Omental fat pad (tissue), 4 donors: Measurements from ENCODE around the gene TOLLIP. TPM values are rescaled to one million over a fixed set of nuclear protein-coding genes. Genes with fewer than 3 reads are reported as not detected.
"Not testable (repeated sequence)": the region's sequence is repeated elsewhere in the genome, so short reads cannot be mapped to it uniquely, and the experiment has no call there.

Source experiments
- ATAC-seq: fragments of 150-250 bp; one replicate; pipeline ENCODE4 v1.9.1; 2016; ENCODE audit warnings: mild to moderate bottlenecking, moderate library complexity; ENCODE audit not compliant: low FRiP score
- DNase-seq: peaks from one replicate; pipeline ENCODE4 v3.0.0-alpha.2; 2019; ENCODE audit warnings: low spot score
- CTCF ChIP-seq, 3 donors: fragments of 450-650 bp; IDR thresholded peaks; one replicate each; pipeline ENCODE4 v1.5.1; 2016 to 2017; ENCODE audit warnings: antibody characterized with exemption in 3 of 3, mild to moderate bottlenecking in 3 of 3, moderate library complexity in 2 of 3
- total RNA-seq, 4 donors: library from RNA; depleted of rRNA; stranded (reverse); fragments of >200 nt; gene quantifications; one replicate each; pipeline ENCODE4 v1.1.0, GENCODE V29; 2016

Gene TOLLIP
- total RNA-seq, 4 donors from 2014 or later: 33.6 to 52.8 (median 39.9) TPM

- ATAC-seq: no peak
- TF ChIP-seq CTCF (IDR thresholded peaks at IDR 0.05): no peak
- DNase-seq: no peak
Measured at GRCh38 chr11:1272531-1272930, 36.9 kb downstream of the TOLLIP start.

- ATAC-seq (no peak), DNase-seq (no peak)
- TF ChIP-seq CTCF (IDR thresholded peaks at IDR 0.05): no peak
Measured at GRCh38 chr11:1271927-1272326, 37.5 kb downstream of the TOLLIP start.

- TF ChIP-seq CTCF (IDR thresholded peaks at IDR 0.05): no peak
- ATAC-seq: no peak
- DNase-seq: no peak
Measured at GRCh38 chr11:1271406-1271805, 38.0 kb downstream of the TOLLIP start.

- ATAC-seq (no peak), DNase-seq (no peak)
- TF ChIP-seq CTCF (IDR thresholded peaks at IDR 0.05): no peak
Measured at GRCh38 chr11:1271002-1271401, 38.4 kb downstream of the TOLLIP start.

GRCh38 chr11:1270476-1270875 lies 39.0 kb downstream of the TOLLIP start:
- DNase-seq (no peak), ATAC-seq (peak; percentile 16)
- no peak for TF ChIP-seq CTCF (IDR thresholded peaks at IDR 0.05)

GRCh38 chr11:1269957-1270356 lies 39.5 kb downstream of the TOLLIP start:
- no peak for DNase-seq
- no peak for ATAC-seq
- TF ChIP-seq CTCF (IDR thresholded peaks at IDR 0.05): no peak

GRCh38 chr11:1267441-1268100 lies 41.9 kb downstream of the TOLLIP start:
- no peak for DNase-seq
- TF ChIP-seq CTCF (IDR thresholded peaks at IDR 0.05): no peak
- no peak for ATAC-seq

GRCh38 chr11:1266976-1267375 lies 42.5 kb downstream of the TOLLIP start:
- DNase-seq, ATAC-seq: not testable (repeated sequence)

- not testable (repeated sequence) for DNase-seq, ATAC-seq
Measured at GRCh38 chr11:1265480-1265879, 44.0 kb downstream of the TOLLIP start.

- ATAC-seq, DNase-seq: not testable (repeated sequence)
Measured at GRCh38 chr11:1264444-1264843, 45.0 kb downstream of the TOLLIP start.
